ENCODE measurements around the gene SV2C. TPM values are rescaled to one million over a fixed set of nuclear protein-coding genes. Genes with fewer than 3 reads are reported as not detected.

Gene SV2C
- total RNA-seq, 1 donor from 2014 or later: not detected

GRCh38 chr5:76245590-76245989 lies 162.4 kb downstream of the SV2C start:
- no peak overlapping the region for H3K4me3 ChIP-seq (ENCODE audit: low read depth, low read length)
- no peak for TF ChIP-seq CTCF (conservative IDR thresholded peaks at IDR 0.05; ENCODE audit: low read depth, low read length)
- no peak for DNase-seq (ENCODE audit: low read depth)

GRCh38 chr5:76249621-76250020 lies 166.4 kb downstream of the SV2C start:
- no peak for DNase-seq (ENCODE audit: low read depth)
- H3K4me3 ChIP-seq (ENCODE audit: low read depth, low read length): no peak overlapping the region
- TF ChIP-seq CTCF (conservative IDR thresholded peaks at IDR 0.05; ENCODE audit: low read depth, low read length): no peak

- TF ChIP-seq CTCF (conservative IDR thresholded peaks at IDR 0.05; ENCODE audit: low read depth, low read length): no peak
- no peak overlapping the region for H3K4me3 ChIP-seq (ENCODE audit: low read depth, low read length)
- no peak for DNase-seq (ENCODE audit: low read depth)
Measured at GRCh38 chr5:76250463-76250862, 167.3 kb downstream of the SV2C start.

GRCh38 chr5:76251656-76252055 lies 168.5 kb downstream of the SV2C start:
- H3K4me3 ChIP-seq (ENCODE audit: low read depth, low read length): no peak overlapping the region
- TF ChIP-seq CTCF (conservative IDR thresholded peaks at IDR 0.05; ENCODE audit: low read depth, low read length): no peak
- no peak for DNase-seq (ENCODE audit: low read depth)

GRCh38 chr5:76252437-76252836 lies 169.3 kb downstream of the SV2C start:
- DNase-seq (ENCODE audit: low read depth): no peak
- no peak overlapping the region for H3K4me3 ChIP-seq (ENCODE audit: low read depth, low read length)
- no peak for TF ChIP-seq CTCF (conservative IDR thresholded peaks at IDR 0.05; ENCODE audit: low read depth, low read length)

- H3K4me3 ChIP-seq (ENCODE audit: low read depth, low read length): no peak overlapping the region
- no peak for DNase-seq (ENCODE audit: low read depth)
- TF ChIP-seq CTCF (conservative IDR thresholded peaks at IDR 0.05; ENCODE audit: low read depth, low read length): peak; percentile 85
Measured at GRCh38 chr5:76256116-76256889, 173.1 kb downstream of the SV2C start.
